ENCODE measurements around the gene SYT5. TPM values are rescaled to one million over a fixed set of nuclear protein-coding genes. Genes with fewer than 3 reads are reported as not detected.

The SYT5 gene
- total and polyA plus RNA-seq, 9 of the 15 experiments (the other 6 are each of a cell fraction or from before 2014, with no cell fraction given) = 1.3 to 20.9 (median 8.8) TPM

DNA sequence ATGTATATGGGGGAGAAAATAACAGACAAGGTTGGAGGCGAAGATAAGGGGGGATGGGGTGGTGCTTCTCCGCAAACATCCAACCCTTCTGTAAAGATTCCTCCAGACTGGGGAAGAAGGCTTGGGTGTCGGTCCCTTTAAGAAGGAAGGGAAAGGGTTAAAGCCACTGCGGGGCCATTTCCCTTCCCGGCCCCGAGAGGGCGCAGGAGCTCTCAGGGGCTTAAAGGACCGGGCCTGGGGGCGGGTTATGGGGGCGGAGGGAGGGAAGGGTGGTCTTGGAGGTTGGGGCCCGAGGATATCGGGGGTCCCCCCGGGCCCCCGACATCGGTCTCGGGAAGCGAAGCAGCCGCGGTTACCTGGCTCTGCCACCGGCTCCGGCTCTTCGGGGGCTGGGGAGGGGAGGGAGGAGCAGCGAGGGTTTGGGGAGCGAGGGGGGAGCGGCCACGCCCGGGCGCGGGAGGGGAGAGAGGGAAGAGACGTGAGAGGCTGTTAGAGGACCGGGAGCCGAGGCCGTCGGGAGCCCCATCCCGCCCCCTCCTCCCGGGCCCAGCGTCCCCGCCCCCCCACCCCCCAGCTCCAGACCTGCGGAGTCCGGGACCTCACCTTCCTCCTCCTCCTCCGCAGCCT is 33.9 kb downstream of the SYT5 start (continued):
- TF ChIP-seq, protein P1, sequence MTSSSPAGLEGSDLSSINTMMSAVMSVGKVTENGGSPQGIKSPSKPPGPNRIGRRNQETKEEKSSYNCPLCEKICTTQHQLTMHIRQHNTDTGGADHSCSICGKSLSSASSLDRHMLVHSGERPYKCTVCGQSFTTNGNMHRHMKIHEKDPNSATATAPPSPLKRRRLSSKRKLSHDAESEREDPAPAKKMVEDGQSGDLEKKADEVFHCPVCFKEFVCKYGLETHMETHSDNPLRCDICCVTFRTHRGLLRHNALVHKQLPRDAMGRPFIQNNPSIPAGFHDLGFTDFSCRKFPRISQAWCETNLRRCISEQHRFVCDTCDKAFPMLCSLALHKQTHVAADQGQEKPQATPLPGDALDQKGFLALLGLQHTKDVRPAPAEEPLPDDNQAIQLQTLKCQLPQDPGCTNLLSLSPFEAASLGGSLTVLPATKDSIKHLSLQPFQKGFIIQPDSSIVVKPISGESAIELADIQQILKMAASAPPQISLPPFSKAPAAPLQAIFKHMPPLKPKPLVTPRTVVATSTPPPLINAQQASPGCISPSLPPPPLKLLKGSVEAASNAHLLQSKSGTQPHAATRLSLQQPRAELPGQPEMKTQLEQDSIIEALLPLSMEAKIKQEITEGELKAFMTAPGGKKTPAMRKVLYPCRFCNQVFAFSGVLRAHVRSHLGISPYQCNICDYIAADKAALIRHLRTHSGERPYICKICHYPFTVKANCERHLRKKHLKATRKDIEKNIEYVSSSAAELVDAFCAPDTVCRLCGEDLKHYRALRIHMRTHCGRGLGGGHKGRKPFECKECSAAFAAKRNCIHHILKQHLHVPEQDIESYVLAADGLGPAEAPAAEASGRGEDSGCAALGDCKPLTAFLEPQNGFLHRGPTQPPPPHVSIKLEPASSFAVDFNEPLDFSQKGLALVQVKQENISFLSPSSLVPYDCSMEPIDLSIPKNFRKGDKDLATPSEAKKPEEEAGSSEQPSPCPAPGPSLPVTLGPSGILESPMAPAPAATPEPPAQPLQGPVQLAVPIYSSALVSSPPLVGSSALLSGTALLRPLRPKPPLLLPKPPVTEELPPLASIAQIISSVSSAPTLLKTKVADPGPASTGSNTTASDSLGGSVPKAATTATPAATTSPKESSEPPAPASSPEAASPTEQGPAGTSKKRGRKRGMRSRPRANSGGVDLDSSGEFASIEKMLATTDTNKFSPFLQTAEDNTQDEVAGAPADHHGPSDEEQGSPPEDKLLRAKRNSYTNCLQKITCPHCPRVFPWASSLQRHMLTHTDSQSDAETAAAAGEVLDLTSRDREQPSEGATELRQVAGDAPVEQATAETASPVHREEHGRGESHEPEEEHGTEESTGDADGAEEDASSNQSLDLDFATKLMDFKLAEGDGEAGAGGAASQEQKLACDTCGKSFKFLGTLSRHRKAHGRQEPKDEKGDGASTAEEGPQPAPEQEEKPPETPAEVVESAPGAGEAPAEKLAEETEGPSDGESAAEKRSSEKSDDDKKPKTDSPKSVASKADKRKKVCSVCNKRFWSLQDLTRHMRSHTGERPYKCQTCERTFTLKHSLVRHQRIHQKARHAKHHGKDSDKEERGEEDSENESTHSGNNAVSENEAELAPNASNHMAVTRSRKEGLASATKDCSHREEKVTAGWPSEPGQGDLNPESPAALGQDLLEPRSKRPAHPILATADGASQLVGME (CRISPR knock-in tag; IDR thresholded peaks at IDR 0.05) = no peak
- TF ChIP-seq CXXC5 (CRISPR knock-in tag; IDR thresholded peaks at IDR 0.05) (peak; percentile 42; the same call in 1 of the 2 replicates), ZNF146 (CRISPR knock-in tag; IDR thresholded peaks at IDR 0.05; ENCODE audit: unreplicated experiment) (no peak), POLR2AphosphoS5 (IDR thresholded peaks at IDR 0.05; ENCODE audit: control insufficient read depth, insufficient read depth, low read depth, low read length) (peak; percentile 28; the same call in 1 of the 2 replicates), MYC (IDR thresholded peaks at IDR 0.05; ENCODE audit: low read depth, low read length) (0 out of 2 replicates have a peak, but pooled peaks have one; percentile 9), MYC (CRISPR knock-in tag; IDR thresholded peaks at IDR 0.05; ENCODE audit: borderline replicate concordance, low read depth) (no peak), TBP (optimal IDR thresholded peaks at IDR 0.05; ENCODE audit: low read depth, low read length) (peak; percentile 30), EP400 (IDR thresholded peaks at IDR 0.05) (peak; percentile 57; the same call in 1 of the 2 replicates), FOXA1 (IDR thresholded peaks at IDR 0.05; ENCODE audit: borderline replicate concordance) (no peak), ZKSCAN3 (CRISPR knock-in tag; IDR thresholded peaks at IDR 0.05) (no peak)
- TF ChIP-seq, protein P2, sequence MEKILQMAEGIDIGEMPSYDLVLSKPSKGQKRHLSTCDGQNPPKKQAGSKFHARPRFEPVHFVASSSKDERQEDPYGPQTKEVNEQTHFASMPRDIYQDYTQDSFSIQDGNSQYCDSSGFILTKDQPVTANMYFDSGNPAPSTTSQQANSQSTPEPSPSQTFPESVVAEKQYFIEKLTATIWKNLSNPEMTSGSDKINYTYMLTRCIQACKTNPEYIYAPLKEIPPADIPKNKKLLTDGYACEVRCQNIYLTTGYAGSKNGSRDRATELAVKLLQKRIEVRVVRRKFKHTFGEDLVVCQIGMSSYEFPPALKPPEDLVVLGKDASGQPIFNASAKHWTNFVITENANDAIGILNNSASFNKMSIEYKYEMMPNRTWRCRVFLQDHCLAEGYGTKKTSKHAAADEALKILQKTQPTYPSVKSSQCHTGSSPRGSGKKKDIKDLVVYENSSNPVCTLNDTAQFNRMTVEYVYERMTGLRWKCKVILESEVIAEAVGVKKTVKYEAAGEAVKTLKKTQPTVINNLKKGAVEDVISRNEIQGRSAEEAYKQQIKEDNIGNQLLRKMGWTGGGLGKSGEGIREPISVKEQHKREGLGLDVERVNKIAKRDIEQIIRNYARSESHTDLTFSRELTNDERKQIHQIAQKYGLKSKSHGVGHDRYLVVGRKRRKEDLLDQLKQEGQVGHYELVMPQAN (IDR thresholded peaks at IDR 0.05; ENCODE audit: borderline replicate concordance) = 0 out of 2 replicates have a peak, but pooled peaks have one; percentile 40
- TF ChIP-seq, protein P3, sequence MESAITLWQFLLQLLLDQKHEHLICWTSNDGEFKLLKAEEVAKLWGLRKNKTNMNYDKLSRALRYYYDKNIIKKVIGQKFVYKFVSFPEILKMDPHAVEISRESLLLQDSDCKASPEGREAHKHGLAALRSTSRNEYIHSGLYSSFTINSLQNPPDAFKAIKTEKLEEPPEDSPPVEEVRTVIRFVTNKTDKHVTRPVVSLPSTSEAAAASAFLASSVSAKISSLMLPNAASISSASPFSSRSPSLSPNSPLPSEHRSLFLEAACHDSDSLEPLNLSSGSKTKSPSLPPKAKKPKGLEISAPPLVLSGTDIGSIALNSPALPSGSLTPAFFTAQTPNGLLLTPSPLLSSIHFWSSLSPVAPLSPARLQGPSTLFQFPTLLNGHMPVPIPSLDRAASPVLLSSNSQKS (CRISPR knock-in tag; IDR thresholded peaks at IDR 0.05) = no peak
- TF ChIP-seq, protein P4, sequence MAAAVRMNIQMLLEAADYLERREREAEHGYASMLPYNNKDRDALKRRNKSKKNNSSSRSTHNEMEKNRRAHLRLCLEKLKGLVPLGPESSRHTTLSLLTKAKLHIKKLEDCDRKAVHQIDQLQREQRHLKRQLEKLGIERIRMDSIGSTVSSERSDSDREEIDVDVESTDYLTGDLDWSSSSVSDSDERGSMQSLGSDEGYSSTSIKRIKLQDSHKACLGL (CRISPR knock-in tag; IDR thresholded peaks at IDR 0.05; ENCODE audit: borderline replicate concordance, poor library complexity, severe bottlenecking) = no peak
- TF ChIP-seq, protein P5, sequence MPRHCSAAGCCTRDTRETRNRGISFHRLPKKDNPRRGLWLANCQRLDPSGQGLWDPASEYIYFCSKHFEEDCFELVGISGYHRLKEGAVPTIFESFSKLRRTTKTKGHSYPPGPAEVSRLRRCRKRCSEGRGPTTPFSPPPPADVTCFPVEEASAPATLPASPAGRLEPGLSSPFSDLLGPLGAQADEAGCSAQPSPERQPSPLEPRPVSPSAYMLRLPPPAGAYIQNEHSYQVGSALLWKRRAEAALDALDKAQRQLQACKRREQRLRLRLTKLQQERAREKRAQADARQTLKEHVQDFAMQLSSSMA (CRISPR knock-in tag; IDR thresholded peaks at IDR 0.05) = no peak
